ENCODE results near the gene CCHCR1. TPM values are rescaled to one million over a fixed set of nuclear protein-coding genes. Genes with fewer than 3 reads are reported as not detected.

CCHCR1 gene
- total and polyA plus RNA-seq, 2 of the 8 experiments (the other 6 are each of a cell fraction or from before 2014, with no cell fraction given) = 20.9 to 38.0 TPM

DNA sequence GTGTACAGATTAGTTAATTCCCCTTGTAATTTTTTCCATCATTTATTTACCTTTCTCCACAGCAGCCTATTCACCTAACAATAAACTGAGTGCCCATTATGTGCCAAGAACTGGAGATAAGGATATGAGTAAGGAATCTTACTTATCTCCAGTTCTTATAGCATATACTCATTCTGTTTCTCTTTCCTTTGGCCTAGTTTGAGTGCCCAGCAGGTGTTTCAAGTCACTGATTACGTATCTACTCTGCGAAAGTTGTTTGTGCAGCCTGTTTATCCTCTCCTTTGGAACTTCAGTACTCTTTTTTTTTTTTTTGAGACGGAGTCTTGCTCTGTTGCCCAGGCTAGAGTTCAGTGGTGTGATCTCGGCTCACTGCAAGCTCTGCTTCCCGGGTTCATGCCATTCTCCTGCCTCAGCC lies 30.2 kb upstream of the CCHCR1 start:
- no peak for FAIRE-seq
- Histone ChIP-seq H2AFZ (ENCODE audit: low read length) (no peak overlapping the region), H3K23ac (ENCODE audit: insufficient read length) (no peak overlapping the region), H3K4ac (replicated peaks; ENCODE audit: insufficient read length, low read depth, low read length) (no peak overlapping the region), H2BK15ac (ENCODE audit: low read length) (no peak overlapping the region), H3K18ac (ENCODE audit: extremely low read depth, low read length) (no peak overlapping the region), H2AK5ac (ENCODE audit: low read depth, low read length) (no peak overlapping the region), H2BK20ac (ENCODE audit: low read length) (no peak overlapping the region), H3K4me2 (ENCODE audit: insufficient read depth in 1 of 2, low read depth in 2 of 2, low read length in 2 of 2) (no peak overlapping the region), H3K4me3 (ENCODE audit: extremely low read depth in 1 of 4, insufficient read depth in 2 of 4, low read depth in 3 of 4, low read length in 4 of 4) (no peak overlapping the region), H4K5ac (ENCODE audit: insufficient read length, low read depth, low read length) (no peak overlapping the region), H2BK12ac (ENCODE audit: low read depth, low read length) (no peak overlapping the region), H4K8ac (ENCODE audit: extremely low read depth, insufficient read depth, low read length) (no peak overlapping the region), H4K91ac (replicated peaks; ENCODE audit: insufficient read length, low read length) (no peak overlapping the region), H3K56ac (replicated peaks; ENCODE audit: insufficient read length, low read depth, low read length) (no peak overlapping the region), H2BK5ac (ENCODE audit: low read depth, low read length) (no peak overlapping the region), H3K4me1 (replicated peaks in 1 of 4; ENCODE audit: control insufficient read depth in 3 of 4, insufficient read depth in 4 of 4, low read length in 3 of 4) (peaks cover 0 to 9% (median 2%) of the 10 kb centered on the region in 4 experiments; a peak in 3 of 7 replicates), H3K27me3 (replicated peaks in 1 of 4; ENCODE audit: control insufficient read depth in 3 of 4, extremely low read depth in 1 of 4, insufficient read depth in 3 of 4, low read length in 3 of 4) (no peaks in the 10 kb centered on the region), H3K27ac (ENCODE audit: low read depth, low read length) (no peak overlapping the region), H3K23me2 (ENCODE audit: low read depth, low read length) (no peaks in the 10 kb centered on the region), H3K14ac (ENCODE audit: insufficient read length) (no peak overlapping the region), H3K9ac (replicated peaks in 1 of 4; ENCODE audit: extremely low read depth in 1 of 4, low read depth in 3 of 4, low read length in 3 of 4) (no peak overlapping the region), H2BK120ac (replicated peaks; ENCODE audit: low read depth, low read length) (no peak overlapping the region), H3K79me1 (ENCODE audit: low read depth, low read length) (no peaks in the 10 kb centered on the region), H3K36me3 (ENCODE audit: control insufficient read depth in 2 of 4, insufficient read depth in 4 of 4, low read length in 3 of 4) (no peaks in the 10 kb centered on the region), H3K79me2 (ENCODE audit: control insufficient read depth in 1 of 2, insufficient read depth in 2 of 2, low read length in 2 of 2) (no peaks in the 10 kb centered on the region), H4K20me1 (replicated peaks in 1 of 2; ENCODE audit: control insufficient read depth in 1 of 2, insufficient read depth in 2 of 2, low read length in 2 of 2) (no peaks in the 10 kb centered on the region), H3K9me3 (ENCODE audit: insufficient read depth in 2 of 2, low read depth in 1 of 2, low read length in 1 of 2) (no peaks in the 10 kb centered on the region; a peak in 1 of 4 replicates)
- DNase-seq (ENCODE audit: low read depth in 1 of 2, low spot score in 2 of 2) = no peak
- POLR2A ChIA-PET (ENCODE audit: partially characterized antibody) = interaction anchor here (61.6 kb wide), 1 partner anchor 40 kb away, joined by 2251 read pairs; the partner anchor contains the start of genes CCHCR1, CDSN, POU5F1 and PSORS1C1
- CTCF ChIA-PET (ENCODE audit: partially characterized antibody) = interaction anchor here (0.9 to 11.0 kb wide), 5 partner anchors 14 to 55 kb away, joined by 3 to 94 read pairs (median 8); no protein-coding TSS in a partner anchor
- 100% methylated on average over 4 of the region's 5 CpGs; no CpG with 5 or more reads in 1 of the 2 experiments for WGBS, 2 experiments (ENCODE audit: extremely low coverage in 1 of 2, insufficient coverage in 1 of 2, insufficient read length in 1 of 2, insufficient replicate concordance in 2 of 2, low coverage in 1 of 2, low lambda C conversion rate in 2 of 2, missing lambda C conversion rate in 1 of 2)
- no peak for TF ChIP-seq PHF8 (conservative IDR thresholded peaks at IDR 0.05; ENCODE audit: low read depth, low read length)
- no peak for TF ChIP-seq SP2 (IDR thresholded peaks at IDR 0.05; ENCODE audit: low read length)
- no peak for TF ChIP-seq HDAC6 (IDR thresholded peaks at IDR 0.05; ENCODE audit: low read depth, low read length)
- TF ChIP-seq MAFK (IDR thresholded peaks at IDR 0.05; ENCODE audit: low read depth, low read length) = no peak
- TF ChIP-seq EGR1 (IDR thresholded peaks at IDR 0.05; ENCODE audit: borderline replicate concordance, low read depth, low read length) = no peak
- no peak for TF ChIP-seq SRF (IDR thresholded peaks at IDR 0.05; ENCODE audit: low read depth, low read length)
- TF ChIP-seq POU5F1 (IDR thresholded peaks at IDR 0.05; ENCODE audit: low read depth, low read length) = no peak
- TF ChIP-seq KDM4A (IDR thresholded peaks at IDR 0.05; ENCODE audit: low read depth, low read length, severe bottlenecking) = no peak
- no peak for TF ChIP-seq SP4 (IDR thresholded peaks at IDR 0.05; ENCODE audit: low read length)
- TF ChIP-seq, protein P1, sequence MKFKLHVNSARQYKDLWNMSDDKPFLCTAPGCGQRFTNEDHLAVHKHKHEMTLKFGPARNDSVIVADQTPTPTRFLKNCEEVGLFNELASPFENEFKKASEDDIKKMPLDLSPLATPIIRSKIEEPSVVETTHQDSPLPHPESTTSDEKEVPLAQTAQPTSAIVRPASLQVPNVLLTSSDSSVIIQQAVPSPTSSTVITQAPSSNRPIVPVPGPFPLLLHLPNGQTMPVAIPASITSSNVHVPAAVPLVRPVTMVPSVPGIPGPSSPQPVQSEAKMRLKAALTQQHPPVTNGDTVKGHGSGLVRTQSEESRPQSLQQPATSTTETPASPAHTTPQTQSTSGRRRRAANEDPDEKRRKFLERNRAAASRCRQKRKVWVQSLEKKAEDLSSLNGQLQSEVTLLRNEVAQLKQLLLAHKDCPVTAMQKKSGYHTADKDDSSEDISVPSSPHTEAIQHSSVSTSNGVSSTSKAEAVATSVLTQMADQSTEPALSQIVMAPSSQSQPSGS (IDR thresholded peaks at IDR 0.05; ENCODE audit: low read length) = no peak
- no peak for TF ChIP-seq CREB1 (IDR thresholded peaks at IDR 0.05)
- no peak for TF ChIP-seq EZH2 (IDR thresholded peaks at IDR 0.05; ENCODE audit: low read depth, low read length, severe bottlenecking)
- no peak for TF ChIP-seq BCL11A (IDR thresholded peaks at IDR 0.05; ENCODE audit: low read depth in 2 of 2, low read length in 2 of 2)
